Measurements from ENCODE around the gene SLC35E4.

SLC35E4 gene

DNA sequence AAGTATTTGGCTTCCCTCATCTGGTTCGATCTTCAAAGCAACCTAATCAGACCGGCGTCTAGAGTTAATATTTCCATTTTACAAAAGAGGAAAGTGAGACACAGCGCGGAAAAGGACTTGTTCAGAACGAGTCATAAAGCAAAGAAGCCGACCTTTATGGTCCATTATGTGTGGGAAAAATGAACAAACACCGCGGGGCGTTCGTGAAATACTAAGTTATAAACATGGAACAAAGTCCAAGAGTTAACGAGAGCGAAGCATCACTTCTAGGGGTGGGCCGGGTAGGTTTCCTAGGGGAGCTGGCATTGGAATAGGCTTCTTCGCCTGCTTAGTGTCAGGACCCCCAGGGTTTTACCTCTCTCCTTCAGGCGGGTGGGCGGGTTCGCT is 31.5 kb downstream of the SLC35E4 start:
- peaks cover 5% of the 10 kb centered on the region for H3K27me3 ChIP-seq (ENCODE audit: insufficient read depth, low read length)
- peak overlapping the region; percentile 70 for H2AFZ ChIP-seq (ENCODE audit: insufficient read depth, low read length, poor library complexity)
- H3K79me1 ChIP-seq (ENCODE audit: low read length) = peaks cover 2% of the 10 kb centered on the region
- no peak overlapping the region for H3K27ac ChIP-seq (ENCODE audit: low read depth, low read length)
- H2BK120ac ChIP-seq (ENCODE audit: insufficient read depth, low read length, poor library complexity) = no peak overlapping the region
- H3K23ac ChIP-seq (ENCODE audit: low read length) = no peak overlapping the region
- peak overlapping the region; percentile 91 for H3K4me3 ChIP-seq (ENCODE audit: low read depth, low read length)
- no peak overlapping the region for H3K18ac ChIP-seq (ENCODE audit: low read length)
- H3K79me2 ChIP-seq (ENCODE audit: control insufficient read depth, insufficient read depth, low read length, poor library complexity) = peaks cover 2% of the 10 kb centered on the region
- peaks cover 3 to 11% of the 10 kb centered on the region in 2 experiments for H3K36me3 ChIP-seq (ENCODE audit: control insufficient read depth in 1 of 2, insufficient read depth in 2 of 2, low read length in 2 of 2)
- peak overlapping the region; percentile 64 for H4K8ac ChIP-seq (ENCODE audit: low read depth, low read length)
- no peak overlapping the region for H3K14ac ChIP-seq (ENCODE audit: low read length)
- no peak overlapping the region for H4K91ac ChIP-seq (ENCODE audit: low read depth, low read length)
- peak overlapping the region; percentile 54 for H4K12ac ChIP-seq (ENCODE audit: low read depth, low read length)
- H2BK12ac ChIP-seq (ENCODE audit: low read length) = no peak overlapping the region
- no peak overlapping the region for H2BK5ac ChIP-seq (ENCODE audit: low read depth, low read length, poor library complexity)
- peak in 1 of 2 donors; percentile 29 for DNase-seq
- no CpG with 5 or more reads among the region's 18 CpGs for whole genome bisulfite sequencing (ENCODE audit: extremely low coverage, insufficient coverage, insufficient read length)
- peak overlapping the region; percentile 94 for H3K4me2 ChIP-seq (ENCODE audit: low read length)
- no peak overlapping the region for H2AK5ac ChIP-seq (ENCODE audit: low read length)
- peak overlapping the region; percentile 54 for H3K9ac ChIP-seq (ENCODE audit: low read length)
- H3K4me1 ChIP-seq (ENCODE audit: control insufficient read depth in 1 of 2, insufficient read depth in 2 of 2, low read length in 2 of 2) = peaks cover 6 to 10% of the 10 kb centered on the region in 2 experiments
- H3K4ac ChIP-seq (ENCODE audit: low read depth, low read length) = no peak overlapping the region
- no peaks in the 10 kb centered on the region for H3K9me3 ChIP-seq (ENCODE audit: insufficient read depth, low read depth, low read length)

DNA sequence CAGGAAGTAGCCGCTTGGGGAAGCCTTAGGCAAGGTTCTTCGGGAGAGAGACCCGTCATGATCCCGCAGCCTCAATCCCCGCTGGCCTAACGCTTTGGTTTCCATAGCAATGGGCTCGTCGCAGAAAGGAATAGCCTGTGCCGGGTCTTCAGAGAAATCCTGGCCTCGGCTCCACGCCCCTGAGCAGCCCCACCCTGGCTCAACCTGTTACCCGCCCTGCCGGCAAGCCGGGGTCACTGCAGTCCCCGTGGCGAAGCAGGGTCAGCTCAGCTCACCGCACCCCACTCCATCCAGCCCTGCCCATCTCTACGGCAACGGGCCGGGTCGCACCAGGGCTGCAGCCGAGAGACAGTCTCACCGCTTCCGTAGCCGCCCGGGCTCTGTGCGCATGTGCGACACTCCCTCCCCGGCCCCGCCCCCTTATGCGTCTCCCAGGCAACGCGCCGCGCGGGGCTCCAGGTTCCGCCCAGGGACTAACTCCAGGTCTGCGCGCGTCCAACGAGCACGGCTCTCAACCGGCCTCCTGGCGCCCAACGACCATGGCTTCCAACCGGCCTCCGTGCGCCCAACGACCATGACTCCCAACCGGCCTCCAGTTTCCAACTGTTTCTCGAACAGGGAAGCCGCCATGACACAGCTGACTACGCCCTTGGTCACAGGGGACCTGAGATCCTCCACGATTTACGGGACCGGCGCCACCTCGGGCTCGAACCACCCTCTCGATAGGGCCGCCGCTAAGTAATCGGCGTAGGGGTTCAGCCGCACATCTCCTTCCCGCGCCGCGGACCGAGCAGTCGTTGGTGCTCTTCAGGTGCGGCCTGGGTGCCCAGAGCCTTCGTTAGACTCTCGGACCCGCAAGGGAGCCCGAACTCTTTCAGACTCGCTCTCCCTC is 32.2 kb downstream of the SLC35E4 start, which contains the start of gene DUSP18:
Gene DUSP18, minus strand, starts transcription at position 382 of the 892 bp plus-strand sequence. CDS start 3,872 bp downstream, outside the sequence.
- Histone ChIP-seq H3K79me2 (ENCODE audit: control insufficient read depth, insufficient read depth, low read length, poor library complexity) (peaks cover 2% of the 10 kb centered on the region), H4K8ac (ENCODE audit: low read depth, low read length) (peak within 1 kb of the TSS; percentile 64), H2AFZ (ENCODE audit: insufficient read depth, low read length, poor library complexity) (peak within 1 kb of the TSS; percentile 90), H2BK120ac (ENCODE audit: insufficient read depth, low read length, poor library complexity) (no peak within 1 kb of the TSS), H3K36me3 (ENCODE audit: control insufficient read depth in 1 of 2, insufficient read depth in 2 of 2, low read length in 2 of 2) (peaks cover 3 to 8% of the 10 kb centered on the region in 2 experiments), H3K9me3 (ENCODE audit: insufficient read depth, low read depth, low read length) (no peaks in the 10 kb centered on the region), H2BK5ac (ENCODE audit: low read depth, low read length, poor library complexity) (no peak within 1 kb of the TSS), H2AK5ac (ENCODE audit: low read length) (no peak within 1 kb of the TSS), H3K23ac (ENCODE audit: low read length) (no peak within 1 kb of the TSS), H3K18ac (ENCODE audit: low read length) (no peak within 1 kb of the TSS), H3K79me1 (ENCODE audit: low read length) (peaks cover 2% of the 10 kb centered on the region), H3K14ac (ENCODE audit: low read length) (peak within 1 kb of the TSS; percentile 19), H3K9ac (ENCODE audit: low read length) (peak within 1 kb of the TSS; percentile 54), H4K91ac (ENCODE audit: low read depth, low read length) (no peak within 1 kb of the TSS), H3K27ac (ENCODE audit: low read depth, low read length) (no peak within 1 kb of the TSS), H3K4me2 (ENCODE audit: low read length) (peak within 1 kb of the TSS; percentile 94), H3K27me3 (ENCODE audit: insufficient read depth, low read length) (peaks cover 5% of the 10 kb centered on the region), H4K12ac (ENCODE audit: low read depth, low read length) (peak within 1 kb of the TSS; percentile 54), H3K4me3 (ENCODE audit: low read depth, low read length) (peak within 1 kb of the TSS; percentile 91), H3K4me1 (ENCODE audit: control insufficient read depth in 1 of 2, insufficient read depth in 2 of 2, low read length in 2 of 2) (peaks cover 6 to 10% of the 10 kb centered on the region in 2 experiments), H3K4ac (ENCODE audit: low read depth, low read length) (no peak within 1 kb of the TSS), H2BK12ac (ENCODE audit: low read length) (no peak within 1 kb of the TSS)
- peak; percentile 92 to 96 for DNase-seq
- WGBS (ENCODE audit: extremely low coverage, insufficient coverage, insufficient read length) = no CpG with 5 or more reads among the region's 77 CpGs

DNA sequence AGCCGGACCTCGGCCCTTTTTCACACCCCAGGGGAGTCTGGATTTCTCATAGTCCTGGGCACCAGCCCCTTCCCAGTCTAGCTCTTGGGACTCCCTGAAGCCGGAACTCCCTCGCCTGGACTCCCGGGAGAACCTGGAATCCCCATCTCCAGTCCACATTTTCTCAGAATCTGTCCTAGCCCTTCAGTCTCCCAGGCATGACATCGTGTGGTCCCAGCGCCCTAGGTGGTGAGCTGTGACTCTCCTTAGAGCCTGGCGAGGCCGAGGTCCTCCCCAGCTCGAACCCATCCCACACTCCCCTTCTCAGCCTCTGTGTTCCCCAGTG is 32.8 kb downstream of the SLC35E4 start:
- H3K79me1 ChIP-seq (ENCODE audit: low read length) = peaks cover 2% of the 10 kb centered on the region
- no peaks in the 10 kb centered on the region for H3K9me3 ChIP-seq (ENCODE audit: insufficient read depth, low read depth, low read length)
- H3K4me1 ChIP-seq (ENCODE audit: control insufficient read depth in 1 of 2, insufficient read depth in 2 of 2, low read length in 2 of 2) = peaks cover 6 to 10% of the 10 kb centered on the region in 2 experiments
- H3K18ac ChIP-seq (ENCODE audit: low read length) = no peak overlapping the region
- no peak overlapping the region for H4K91ac ChIP-seq (ENCODE audit: low read depth, low read length)
- H3K36me3 ChIP-seq (ENCODE audit: control insufficient read depth in 1 of 2, insufficient read depth in 2 of 2, low read length in 2 of 2) = peaks cover 2 to 4% of the 10 kb centered on the region in 2 experiments
- peaks cover 5% of the 10 kb centered on the region for H3K27me3 ChIP-seq (ENCODE audit: insufficient read depth, low read length)
- peak overlapping the region; percentile 91 for H3K4me3 ChIP-seq (ENCODE audit: low read depth, low read length)
- peak overlapping the region; percentile 94 for H3K4me2 ChIP-seq (ENCODE audit: low read length)
- H3K23ac ChIP-seq (ENCODE audit: low read length) = no peak overlapping the region
- no peak overlapping the region for H3K9ac ChIP-seq (ENCODE audit: low read length)
- H2AFZ ChIP-seq (ENCODE audit: insufficient read depth, low read length, poor library complexity) = peak overlapping the region; percentile 90
- H3K14ac ChIP-seq (ENCODE audit: low read length) = no peak overlapping the region
- DNase-seq = no peak
- no peak overlapping the region for H2BK5ac ChIP-seq (ENCODE audit: low read depth, low read length, poor library complexity)
- no peak overlapping the region for H2BK120ac ChIP-seq (ENCODE audit: insufficient read depth, low read length, poor library complexity)
- H2BK12ac ChIP-seq (ENCODE audit: low read length) = no peak overlapping the region
- H4K12ac ChIP-seq (ENCODE audit: low read depth, low read length) = peak overlapping the region; percentile 47
- H3K79me2 ChIP-seq (ENCODE audit: control insufficient read depth, insufficient read depth, low read length, poor library complexity) = peaks cover 2% of the 10 kb centered on the region
- peak overlapping the region; percentile 49 for H4K8ac ChIP-seq (ENCODE audit: low read depth, low read length)
- WGBS (ENCODE audit: extremely low coverage, insufficient coverage, insufficient read length) = no CpG with 5 or more reads among the region's 10 CpGs
- H3K27ac ChIP-seq (ENCODE audit: low read depth, low read length) = no peak overlapping the region
- no peak overlapping the region for H2AK5ac ChIP-seq (ENCODE audit: low read length)
- no peak overlapping the region for H3K4ac ChIP-seq (ENCODE audit: low read depth, low read length)

DNA sequence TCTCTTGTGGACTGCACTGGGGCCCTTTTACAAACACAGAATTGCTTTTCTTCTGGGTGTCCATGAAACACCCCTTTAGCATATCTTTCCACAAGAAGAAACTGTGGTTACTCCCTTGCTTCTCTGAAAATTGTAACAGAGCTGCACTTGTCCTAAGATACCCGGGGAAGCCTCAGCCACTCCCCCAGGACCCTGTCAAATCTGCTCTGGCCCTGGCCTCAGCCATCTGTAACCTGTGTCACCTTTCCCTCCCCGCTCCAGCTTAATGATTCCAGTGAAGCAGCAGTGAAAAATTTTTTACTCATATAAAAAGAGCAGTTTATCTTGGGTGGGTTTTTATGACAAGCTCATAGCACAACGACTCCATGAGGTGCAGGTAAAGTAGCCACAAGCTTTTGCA is 35.5 kb downstream of the SLC35E4 start:
- peaks cover 2% of the 10 kb centered on the region for H3K79me2 ChIP-seq (ENCODE audit: control insufficient read depth, insufficient read depth, low read length, poor library complexity)
- no peak overlapping the region for H2BK12ac ChIP-seq (ENCODE audit: low read length)
- peaks cover 9 to 13% of the 10 kb centered on the region in 2 experiments for H3K4me1 ChIP-seq (ENCODE audit: control insufficient read depth in 1 of 2, insufficient read depth in 2 of 2, low read length in 2 of 2)
- no peak overlapping the region for H3K27ac ChIP-seq (ENCODE audit: low read depth, low read length)
- no peak overlapping the region for H2BK5ac ChIP-seq (ENCODE audit: low read depth, low read length, poor library complexity)
- no peak overlapping the region for H2BK120ac ChIP-seq (ENCODE audit: insufficient read depth, low read length, poor library complexity)
- no peak overlapping the region for H2AFZ ChIP-seq (ENCODE audit: insufficient read depth, low read length, poor library complexity)
- H3K18ac ChIP-seq (ENCODE audit: low read length) = no peak overlapping the region
- H3K4me2 ChIP-seq (ENCODE audit: low read length) = no peak overlapping the region
- H4K12ac ChIP-seq (ENCODE audit: low read depth, low read length) = no peak overlapping the region
- no CpG with 5 or more reads among the region's 3 CpGs for WGBS (ENCODE audit: extremely low coverage, insufficient coverage, insufficient read length)
- no peak overlapping the region for H3K23ac ChIP-seq (ENCODE audit: low read length)
- H3K14ac ChIP-seq (ENCODE audit: low read length) = no peak overlapping the region
- H3K79me1 ChIP-seq (ENCODE audit: low read length) = peaks cover 2% of the 10 kb centered on the region
- H3K4me3 ChIP-seq (ENCODE audit: low read depth, low read length) = no peak overlapping the region
- H4K91ac ChIP-seq (ENCODE audit: low read depth, low read length) = no peak overlapping the region
- no peaks in the 10 kb centered on the region for H3K36me3 ChIP-seq (ENCODE audit: control insufficient read depth in 1 of 2, insufficient read depth in 2 of 2, low read length in 2 of 2)
- H3K9ac ChIP-seq (ENCODE audit: low read length) = no peak overlapping the region
- peaks cover 5% of the 10 kb centered on the region for H3K27me3 ChIP-seq (ENCODE audit: insufficient read depth, low read length)
- H4K8ac ChIP-seq (ENCODE audit: low read depth, low read length) = no peak overlapping the region
- no peak for DNase-seq
- no peak overlapping the region for H3K4ac ChIP-seq (ENCODE audit: low read depth, low read length)
- no peak overlapping the region for H2AK5ac ChIP-seq (ENCODE audit: low read length)
- no peaks in the 10 kb centered on the region for H3K9me3 ChIP-seq (ENCODE audit: insufficient read depth, low read depth, low read length)
